Transverse colon (tissue), 4 donors: ENCODE measurements around the gene KCNQ2. TPM values are rescaled to one million over a fixed set of nuclear protein-coding genes. Genes with fewer than 3 reads are reported as not detected.

Source experiments
- DNase-seq: peaks from one replicate; pipeline ENCODE4 v3.0.0-alpha.2; 2019
- H3K27ac ChIP-seq, 4 donors: fragments of 200-600 bp; sonication (generic); 2 replicates each; pipeline ENCODE4 v1.5.1; 2016 to 2018; ENCODE audit warnings: inconsistent platforms in 4 of 4
- H3K27me3 ChIP-seq: fragments of 200-600 bp; sonication (generic); 2 replicates; pipeline ENCODE4 v1.5.1; 2017; ENCODE audit warnings: inconsistent platforms
- H3K36me3 ChIP-seq, 4 donors: fragments of 200-600 bp; sonication (generic); 2 replicates each; pipeline ENCODE4 v1.5.1; 2017 to 2019; ENCODE audit warnings: inconsistent platforms in 4 of 4
- H3K4me1 ChIP-seq, 4 donors: fragments of 200-600 bp; sonication (generic); 2 replicates each; pipeline ENCODE4 v1.5.1; 2017 to 2020; ENCODE audit warnings: inconsistent platforms in 4 of 4
- H3K4me3 ChIP-seq, 4 donors: fragments of 200-600 bp; sonication (generic); 1 replicate in 1 of 4; 2 replicates in 3 of 4; pipeline versions ENCODE4 v1.5.1 to v1.6.1; 2017 to 2019; ENCODE audit warnings: inconsistent platforms in 4 of 4
- H3K9me3 ChIP-seq, 2 donors: fragments of 200-600 bp; sonication (generic); 2 replicates each; pipeline ENCODE4 v1.5.1; 2017 to 2019; ENCODE audit warnings: inconsistent platforms in 2 of 2
- CTCF ChIP-seq, 5 experiments: fragments of 200-600 bp in 3 of 5; fragments of 450-650 bp in 2 of 5; sonication (generic) in 3 of 5; IDR thresholded peaks; 1 replicate in 2 of 5; 2 replicates in 3 of 5; pipeline ENCODE4 v1.5.1; 2016 to 2017; ENCODE audit warnings: antibody characterized with exemption in 5 of 5, inconsistent platforms in 3 of 5, mild to moderate bottlenecking in 2 of 5, moderate library complexity in 1 of 5
- EP300 ChIP-seq: sonication (generic); formaldehyde crosslinking; IDR thresholded peaks from one replicate; pipeline ENCODE4 v1.6.1; 2017; ENCODE audit warnings: antibody characterized with exemption, low read depth
- POLR2A ChIP-seq: fragments of 450-650 bp; IDR thresholded peaks from one replicate; pipeline ENCODE4 v1.6.1; 2016; ENCODE audit warnings: antibody characterized with exemption, mild to moderate bottlenecking, moderate library complexity
- POLR2AphosphoS5 ChIP-seq, 3 donors: sonication (generic); formaldehyde crosslinking; IDR thresholded peaks; one replicate each; pipeline ENCODE4 v1.6.1; 2016; ENCODE audit warnings: antibody characterized with exemption in 3 of 3
- WGBS, 2 donors: methylation state at CpG; one replicate each; pipeline ENCODE4 v1.1.5; 2018; ENCODE audit warnings: low coverage in 1 of 2; 5-methylcytosine and 5-hydroxymethylcytosine counted together
- in situ Hi-C, 4 donors: fragments of 200-750 bp; cut with MboI; loops; one replicate each; pipeline versions ENCODE4 v1.15.0 to v1.15.1; 2017; ENCODE audit warnings: low sequenced_read_pairs in 3 of 4, low pct_ligation_motif_present in 1 of 4, low pct_unique_long_range_greater_than_20kb in 1 of 4
- intact Hi-C: fragments of 100-400 bp; cut with DNase I; formaldehyde crosslinking; loops from one replicate; pipeline ENCODE4 v1.15.1; 2023; ENCODE audit warnings: low total_unique reads
- total RNA-seq, 4 donors: library from RNA; depleted of rRNA; stranded (reverse); fragments of >200 nt; gene quantifications; one replicate each; pipeline ENCODE4 v1.1.0, GENCODE V29; 2016

Gene KCNQ2
- total RNA-seq, 4 donors from 2014 or later: 0.32 to 0.41 (median 0.37) TPM; not detected in 1

GRCh38 chr20:63396300-63396699 lies 76.2 kb downstream of the KCNQ2 start:
- intact Hi-C loops: no loop called here
- Histone ChIP-seq H3K36me3 (no peaks in the 10 kb centered on the region), H3K27me3 (peaks cover 18% of the 10 kb centered on the region), H3K9me3 (no peaks in the 10 kb centered on the region), H3K4me1 (no peaks in the 10 kb centered on the region), H3K27ac (no peak overlapping the region), H3K4me3 (no peak overlapping the region)
- TF ChIP-seq EP300: no peak
- no peak for TF ChIP-seq CTCF (IDR thresholded peaks at IDR 0.05)
- no peak for TF ChIP-seq POLR2AphosphoS5 (IDR thresholded peaks at IDR 0.05)
- no peak for TF ChIP-seq POLR2A
- no peak for DNase-seq
- in situ Hi-C loops: no loop called here
- 81 to 90% methylated on average over 9 to 12 of the region's 12 CpGs for WGBS, 2 donors

GRCh38 chr20:63395723-63396122 lies 76.7 kb downstream of the KCNQ2 start:
- Histone ChIP-seq H3K9me3 (no peaks in the 10 kb centered on the region), H3K27ac (no peak overlapping the region), H3K27me3 (peaks cover 18% of the 10 kb centered on the region), H3K4me3 (no peak overlapping the region), H3K36me3 (no peaks in the 10 kb centered on the region), H3K4me1 (no peaks in the 10 kb centered on the region)
- no peak for DNase-seq
- in situ Hi-C loops (no loop called here), intact Hi-C loops (no loop called here)
- WGBS, 2 donors: 68% methylated on average over 14 of the region's 14 CpGs; no CpG with 5 or more reads in 1 of the 2 donors
- TF ChIP-seq POLR2AphosphoS5 (IDR thresholded peaks at IDR 0.05) (no peak), POLR2A (no peak)

- TF ChIP-seq POLR2AphosphoS5 (IDR thresholded peaks at IDR 0.05): no peak
- no peak for TF ChIP-seq CTCF (IDR thresholded peaks at IDR 0.05)
- no peak for TF ChIP-seq POLR2A
- no peak for TF ChIP-seq EP300
- no peaks in the 10 kb centered on the region for H3K36me3 ChIP-seq
- H3K27ac ChIP-seq: no peak overlapping the region
- peaks cover 18% of the 10 kb centered on the region for H3K27me3 ChIP-seq
- DNase-seq: no peak
- intact Hi-C loops (loop anchor here (1.0 kb wide), 1 partner anchor 29 kb away; no protein-coding TSS in a partner anchor), in situ Hi-C loops (no loop called here)
- H3K4me3 ChIP-seq: no peak overlapping the region
- H3K9me3 ChIP-seq: no peaks in the 10 kb centered on the region
- H3K4me1 ChIP-seq: no peaks in the 10 kb centered on the region
- WGBS, 2 donors: 25 to 73% methylated on average over 1 to 16 of the region's 22 CpGs
These were observed 77.5 kb downstream of the KCNQ2 start for GRCh38 chr20:63394920-63395455.

- peaks cover 18% of the 10 kb centered on the region for H3K27me3 ChIP-seq
- in situ Hi-C loops (no loop called here), intact Hi-C loops (loop anchor here (1.0 kb wide), 1 partner anchor 28 kb away; no protein-coding TSS in a partner anchor)
- no peak for TF ChIP-seq POLR2AphosphoS5 (IDR thresholded peaks at IDR 0.05)
- no peak for TF ChIP-seq POLR2A
- TF ChIP-seq EP300: no peak
- TF ChIP-seq CTCF (IDR thresholded peaks at IDR 0.05): no peak
- WGBS, 2 donors: 30% methylated on average over 28 of the region's 32 CpGs; no CpG with 5 or more reads in 1 of the 2 donors
- H3K36me3 ChIP-seq: no peaks in the 10 kb centered on the region
- no peak overlapping the region for H3K4me3 ChIP-seq
- no peaks in the 10 kb centered on the region for H3K9me3 ChIP-seq
- H3K4me1 ChIP-seq: no peaks in the 10 kb centered on the region
- no peak for DNase-seq
- no peak overlapping the region for H3K27ac ChIP-seq
These were observed 78.2 kb downstream of the KCNQ2 start for GRCh38 chr20:63394069-63394919.
